ENCODE data around the gene INTS13. TPM values are rescaled to one million over a fixed set of nuclear protein-coding genes. Genes with fewer than 3 reads are reported as not detected.

INTS13 gene, protein sequence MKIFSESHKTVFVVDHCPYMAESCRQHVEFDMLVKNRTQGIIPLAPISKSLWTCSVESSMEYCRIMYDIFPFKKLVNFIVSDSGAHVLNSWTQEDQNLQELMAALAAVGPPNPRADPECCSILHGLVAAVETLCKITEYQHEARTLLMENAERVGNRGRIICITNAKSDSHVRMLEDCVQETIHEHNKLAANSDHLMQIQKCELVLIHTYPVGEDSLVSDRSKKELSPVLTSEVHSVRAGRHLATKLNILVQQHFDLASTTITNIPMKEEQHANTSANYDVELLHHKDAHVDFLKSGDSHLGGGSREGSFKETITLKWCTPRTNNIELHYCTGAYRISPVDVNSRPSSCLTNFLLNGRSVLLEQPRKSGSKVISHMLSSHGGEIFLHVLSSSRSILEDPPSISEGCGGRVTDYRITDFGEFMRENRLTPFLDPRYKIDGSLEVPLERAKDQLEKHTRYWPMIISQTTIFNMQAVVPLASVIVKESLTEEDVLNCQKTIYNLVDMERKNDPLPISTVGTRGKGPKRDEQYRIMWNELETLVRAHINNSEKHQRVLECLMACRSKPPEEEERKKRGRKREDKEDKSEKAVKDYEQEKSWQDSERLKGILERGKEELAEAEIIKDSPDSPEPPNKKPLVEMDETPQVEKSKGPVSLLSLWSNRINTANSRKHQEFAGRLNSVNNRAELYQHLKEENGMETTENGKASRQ
- 36.7 and 44.1 TPM in 2 replicates for total RNA-seq

DNA sequence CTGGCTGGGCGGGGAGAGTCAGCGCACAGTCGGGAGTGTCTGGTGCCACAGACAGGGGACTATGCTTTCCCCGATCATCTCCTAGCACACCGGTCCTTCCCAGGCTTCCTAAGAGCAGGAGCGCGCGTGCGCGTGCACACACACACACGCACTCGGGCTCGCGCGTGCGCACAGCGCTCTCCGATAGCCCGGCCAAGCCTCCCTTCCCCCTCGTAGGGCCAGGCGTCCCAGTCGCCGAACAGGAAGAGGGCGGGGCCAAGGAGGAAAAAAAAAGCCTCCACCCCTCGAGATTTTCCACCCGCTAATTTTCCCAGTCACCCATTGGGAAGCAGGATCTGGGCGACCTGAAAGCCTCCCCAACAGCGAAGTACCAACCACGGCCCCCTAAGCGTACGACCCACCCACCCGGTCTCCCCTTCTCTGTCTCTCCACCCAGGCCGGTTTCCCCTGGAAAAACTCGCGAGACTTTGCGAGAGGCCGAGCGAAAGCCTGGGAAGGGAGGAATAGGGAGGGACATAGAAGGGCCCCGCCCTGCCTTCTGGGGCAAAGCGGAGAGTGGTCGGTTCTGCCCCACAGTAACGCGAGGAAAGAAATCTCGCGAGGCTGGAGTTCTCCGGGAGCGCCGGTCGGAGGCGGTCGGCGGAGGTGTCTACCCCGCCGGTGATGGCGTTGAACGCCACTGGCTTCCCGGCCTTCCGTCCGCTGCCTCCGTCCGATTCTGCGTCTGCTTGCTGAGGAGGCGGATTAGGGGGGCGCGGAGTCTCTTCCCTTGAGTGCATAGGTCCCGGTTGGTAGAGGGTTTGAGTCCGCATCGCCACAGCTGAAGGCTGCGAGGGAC is at the start of gene INTS13, which contains the start of gene FGFR1OP2:
TSS of gene INTS13 (minus strand) at position 119 of the 838 bp plus-strand sequence. CDS start 1,178 bp downstream, outside the sequence.
TSS of gene FGFR1OP2 (plus strand) at position 608 of the 838 bp plus-strand sequence. CDS start 15,689 bp downstream, outside the sequence.

Other genes starting within 250 kb of the INTS13 start
- 12.8 and 14.6 TPM in 2 replicates for gene ITPR2, start 104.8 kb downstream of the INTS13 start, total RNA-seq
- 67.6 and 76.9 TPM in 2 replicates for gene FGFR1OP2, start 489 bp upstream of the INTS13 start, total RNA-seq
- 57.8 and 79.5 TPM in 2 replicates for gene TM7SF3, start 76.4 kb upstream of the INTS13 start, total RNA-seq
- gene MED21, start 84.6 kb upstream of the INTS13 start, total RNA-seq: 32.4 and 32.5 TPM in 2 replicates
- not detected in 2 replicates for gene C12orf71, start 144.6 kb upstream of the INTS13 start, total RNA-seq